GM12878 (cell line): Measurements from ENCODE around the gene FLYWCH2. TPM values are rescaled to one million over a fixed set of nuclear protein-coding genes. Genes with fewer than 3 reads are reported as not detected.

Experiments used
- ATAC-seq: fragments of 200-7000 bp; cut with Tn5 transposase; 3 replicates; pipeline ENCODE4 v1.9.1; 2020; ENCODE audit warnings: mild to moderate bottlenecking, moderate library complexity
- BruUV-seq: library from RNA; stranded (reverse); fragments of 400-500 nt; replicated peaks from 2 replicates; lab custom pipeline; 2021; lab: Mats Ljungman, UMichigan
- CTCF ChIA-PET: fragments of 300-600 bp; sonication (Branson Sonifier 250); formaldehyde crosslinking; extraction: SDS; loops from one replicate; lab custom pipeline; 2021; ENCODE audit warnings: inconsistent platforms; lab: Yijun Ruan, JAX
- POLR2A ChIA-PET: fragments of 350-600 bp; formaldehyde crosslinking; extraction: SDS; loops from one replicate; lab custom pipeline; 2021; ENCODE audit warnings: inconsistent platforms; lab: Charles Lee
- RAD21 ChIA-PET: fragments of 300-600 bp; sonication (Branson Sonifier 250); formaldehyde crosslinking; loops from one replicate; lab custom pipeline; 2023; ENCODE audit warnings: antibody characterized with exemption; ENCODE audit not compliant: unreplicated experiment; lab: Charles Lee
- SMC1A ChIA-PET: fragments of 300-600 bp; sonication (Branson Sonifier 250); formaldehyde crosslinking; loops from one replicate; lab custom pipeline; 2023; ENCODE audit not compliant: unreplicated experiment, uncharacterized antibody; lab: Charles Lee
- DNase-seq: peaks from one replicate; pipeline ENCODE4 v3.0.0-alpha.2; 2011; ENCODE audit warnings: low read depth, low spot score
- FAIRE-seq: peaks from 3 replicates; lab custom pipeline; 2011; peaks lifted over from hg19 to GRCh38; lab: Jason Lieb, UNC
- H2AFZ ChIP-seq: 2 replicates; pipeline ENCODE4 v1.6.0; 2011; ENCODE audit warnings: low read depth, low read length, control low read depth; ENCODE audit not compliant: control insufficient read depth
- H3K27ac ChIP-seq: 2 replicates; pipeline ENCODE4 v1.5.1; 2011; ENCODE audit warnings: control low read depth; ENCODE audit not compliant: control insufficient read depth, insufficient read depth
- H3K27me3 ChIP-seq, 2 experiments: replicated peaks in 1 of 2; 2 replicates each; pipeline versions ENCODE4 v1.6.0 to v1.6.1; 2011; ENCODE audit warnings: low read length in 1 of 2; ENCODE audit not compliant: control insufficient read depth in 2 of 2, insufficient read depth in 2 of 2
- H3K36me3 ChIP-seq, 2 experiments: 2 replicates each; pipeline ENCODE4 v1.5.1; 2011; ENCODE audit warnings: low read length in 1 of 2; ENCODE audit not compliant: control insufficient read depth in 2 of 2, insufficient read depth in 2 of 2
- H3K4me1 ChIP-seq: 2 replicates; pipeline ENCODE4 v1.6.1; 2011; ENCODE audit warnings: mild to moderate bottlenecking, low read length, moderate library complexity, mixed read lengths; ENCODE audit not compliant: control insufficient read depth, insufficient read depth
- H3K4me2 ChIP-seq: 2 replicates; pipeline ENCODE4 v1.6.0; 2011; ENCODE audit warnings: control low read depth; ENCODE audit not compliant: control insufficient read depth, insufficient read depth
- H3K4me3 ChIP-seq: fragments of 200-600 bp; sonication (generic); 2 replicates; pipeline ENCODE4 v1.5.1; 2016
- H3K79me2 ChIP-seq: 2 replicates; pipeline ENCODE4 v1.6.0; 2011; ENCODE audit warnings: low read length; ENCODE audit not compliant: control insufficient read depth, insufficient read depth
- H3K9ac ChIP-seq: 2 replicates; pipeline ENCODE4 v1.8.0; 2011; ENCODE audit warnings: low read length, control low read depth, mixed read lengths; ENCODE audit not compliant: control insufficient read depth, insufficient read depth
- H3K9me3 ChIP-seq: replicated peaks from 3 replicates; pipeline ENCODE4 v1.5.1; 2011; ENCODE audit warnings: mild to moderate bottlenecking, low read length; ENCODE audit not compliant: control insufficient read depth, insufficient read depth
- H4K20me1 ChIP-seq: 2 replicates; pipeline ENCODE4 v1.6.0; 2011; ENCODE audit not compliant: control insufficient read depth, insufficient read depth
- ATF3 ChIP-seq: IDR thresholded peaks from 2 replicates; pipeline ENCODE4 v1.6.1; 2011; ENCODE audit warnings: low read depth, mild to moderate bottlenecking, low read length, moderate library complexity, borderline replicate concordance; ENCODE audit errors: extremely low read depth
- BHLHE40 ChIP-seq, 2 experiments: fragments of 450-650 bp in 1 of 2; IDR thresholded peaks; 2 replicates each; pipeline ENCODE4 v1.6.1; 2011 to 2017; ENCODE audit warnings: low read depth in 2 of 2, borderline replicate concordance in 1 of 2, improper control_type of control experiment in 1 of 2, low read length in 1 of 2, mild to moderate bottlenecking in 1 of 2
- CEBPB ChIP-seq, 2 experiments: fragments of 150-350 bp in 1 of 2; IDR thresholded peaks; 2 replicates each; pipeline ENCODE4 v1.6.1; 2012 to 2014; ENCODE audit warnings: low read depth in 2 of 2, low read length in 2 of 2, borderline replicate concordance in 1 of 2, inconsistent platforms in 1 of 2
- CTCF ChIP-seq, 3 experiments: IDR thresholded peaks in 2 of 3; conservative IDR thresholded peaks in 1 of 3; 2 replicates each; pipeline ENCODE4 v1.5.1; 2011; ENCODE audit warnings: low read depth in 3 of 3, low read length in 3 of 3, mild to moderate bottlenecking in 3 of 3, control low read depth in 2 of 3, moderate library complexity in 2 of 3, inconsistent platforms in 1 of 3, mixed read lengths in 1 of 3; ENCODE audit not compliant: control insufficient read depth in 2 of 3, insufficient read depth in 1 of 3; ENCODE audit errors: extremely low read depth in 1 of 3
- DPF2 ChIP-seq: fragments of 450-650 bp; IDR thresholded peaks from 2 replicates; pipeline ENCODE4 v1.6.1; 2017; ENCODE audit warnings: mild to moderate bottlenecking
- GATAD2B ChIP-seq: fragments of 450-650 bp; conservative IDR thresholded peaks from 2 replicates; pipeline ENCODE4 v1.6.1; 2017; ENCODE audit warnings: low read depth, mild to moderate bottlenecking, moderate library complexity
- KDM1A ChIP-seq: fragments of 200-600 bp; sonication (generic); IDR thresholded peaks from 2 replicates; pipeline ENCODE4 v1.6.1; 2016; ENCODE audit warnings: borderline replicate concordance
- NBN ChIP-seq: fragments of 450-650 bp; IDR thresholded peaks from 2 replicates; pipeline ENCODE4 v1.6.1; 2016
- NR2F1 ChIP-seq: fragments of 450-650 bp; conservative IDR thresholded peaks from 2 replicates; pipeline ENCODE4 v1.6.1; 2017; ENCODE audit warnings: mild to moderate bottlenecking
- RAD21 ChIP-seq: IDR thresholded peaks from 2 replicates; pipeline ENCODE4 v1.6.1; 2011; ENCODE audit warnings: mild to moderate bottlenecking, low read depth, low read length, moderate library complexity; ENCODE audit not compliant: insufficient read depth
- SMARCA5 ChIP-seq: fragments of 450-650 bp; IDR thresholded peaks from 2 replicates; pipeline ENCODE4 v1.6.1; 2017; ENCODE audit warnings: mild to moderate bottlenecking
- SMC3 ChIP-seq: IDR thresholded peaks from 2 replicates; pipeline ENCODE4 v1.6.1; 2011; ENCODE audit warnings: low read length, improper control_type of control experiment, borderline replicate concordance
- SREBF1 ChIP-seq: IDR thresholded peaks from 2 replicates; pipeline ENCODE4 v1.6.1; 2012; ENCODE audit warnings: mild to moderate bottlenecking, low read length
- YY1 ChIP-seq: IDR thresholded peaks from 2 replicates; pipeline ENCODE4 v1.6.1; 2011; ENCODE audit warnings: low read depth, mild to moderate bottlenecking, low read length
- ZBTB40 ChIP-seq: fragments of 450-650 bp; IDR thresholded peaks from 2 replicates; pipeline ENCODE4 v1.6.1; 2016; ENCODE audit warnings: mild to moderate bottlenecking, moderate library complexity, borderline replicate concordance
- ZNF384 ChIP-seq: IDR thresholded peaks from 2 replicates; pipeline ENCODE4 v1.6.1; 2012; ENCODE audit warnings: low read depth, mild to moderate bottlenecking, low read length, improper control_type of control experiment, borderline replicate concordance
- ZZZ3 ChIP-seq: IDR thresholded peaks from 2 replicates; pipeline ENCODE4 v1.6.1; 2011; ENCODE audit warnings: low read depth; ENCODE audit not compliant: control insufficient read depth, insufficient read length
- WGBS: methylation state at CpG from one replicate; pipeline ENCODE4 v1.1.6; 2016; ENCODE audit warnings: low lambda C conversion rate; ENCODE audit not compliant: insufficient replicate concordance, insufficient coverage; ENCODE audit errors: missing lambda C conversion rate; 5-methylcytosine and 5-hydroxymethylcytosine counted together
- in situ Hi-C: fragments of 300-500 bp; cut with MboI; formaldehyde crosslinking; loops from 9 replicates; pipeline ENCODE4 v1.14.3; 2018; ENCODE audit warnings: mixed read lengths
- intact Hi-C: fragments of 100-400 bp; cut with micrococcal nuclease; formaldehyde crosslinking; loops from one replicate; pipeline ENCODE4 v1.14.2; 2022; ENCODE audit not compliant: unreplicated experiment
- polyA plus RNA-seq, 11 experiments: library from polyadenylated mRNA; depleted of rRNA in 4 of 11; unstranded in 6 of 11; stranded (reverse) in 5 of 11; fragments of >200 nt; fragmentation: Nextera tagmentation in 4 of 11; fragmentation: Illumina TruSeq in 1 of 11; extraction: Ambion mirVana in 4 of 11; extraction: Trizol in 1 of 11; gene quantifications; 1 replicate in 1 of 11; 2 replicates in 10 of 11; pipeline versions ENCODE4 v1.2.1 to v1.2.3, GENCODE V29; 2011 to 2016; ENCODE audit warnings: inconsistent platforms in 2 of 11, missing spikeins in 2 of 11, low read depth in 1 of 11
- total RNA-seq, 4 experiments: library from RNA; depleted of rRNA in 3 of 4; stranded (reverse); fragments of >200 nt in 3 of 4; fragmentation: Illumina TruSeq in 1 of 4; extraction: Trizol in 1 of 4; gene quantifications; 2 replicates each; pipeline versions ENCODE4 v1.2.1 to v1.2.3, GENCODE V29; 2013 to 2021

Gene FLYWCH2
- total and polyA plus RNA-seq, 10 of the 15 experiments (the other 5 are each of a cell fraction or from before 2014, with no cell fraction given): 0.27 to 43.1 (median 17.7) TPM

- BruUV-seq: no TSS peak
- Histone ChIP-seq H3K4me1 (no peaks in the 10 kb centered on the region), H4K20me1 (no peaks in the 10 kb centered on the region), H3K27ac (no peak overlapping the region), H3K4me3 (no peak overlapping the region), H3K9ac (no peak overlapping the region), H2AFZ (peak overlapping the region; percentile 7; the same call in 1 of the 2 replicates), H3K4me2 (no peak overlapping the region), H3K27me3 (no peaks in the 10 kb centered on the region; a peak in 1 of 4 replicates), H3K36me3 (no peaks in the 10 kb centered on the region), H3K79me2 (no peaks in the 10 kb centered on the region), H3K9me3 (peaks cover 2% of the 10 kb centered on the region; the same call in 2 of the 3 replicates)
- TF ChIP-seq SMC3: peak; percentile 86
- no peak for TF ChIP-seq GATAD2B
- TF ChIP-seq DPF2: no peak
- no peak for TF ChIP-seq CEBPB (IDR thresholded peaks at IDR 0.05; ENCODE audit: borderline replicate concordance in 1 of 2, low read depth in 2 of 2, low read length in 2 of 2)
- TF ChIP-seq SREBF1: no peak
- no peak for TF ChIP-seq ZBTB40
- no peak for TF ChIP-seq KDM1A
- TF ChIP-seq YY1: peak; percentile 74; the same call in 1 of the 2 replicates
- TF ChIP-seq ATF3: no peak
- TF ChIP-seq CTCF (IDR thresholded peaks at IDR 0.05 in 2 of 3, conservative IDR thresholded peaks at IDR 0.05 in 1 of 3; ENCODE audit: control insufficient read depth in 2 of 3, extremely low read depth in 1 of 3, insufficient read depth in 1 of 3, low read depth in 3 of 3, low read length in 3 of 3): peak; percentile 95 to 98 (median 97)
- peak; percentile 52 for TF ChIP-seq RAD21
- no peak for TF ChIP-seq ZZZ3
- peak in 1 of 2 experiments; percentile 72; a peak in 2 of 4 replicates for TF ChIP-seq BHLHE40 (IDR thresholded peaks at IDR 0.05; ENCODE audit: borderline replicate concordance in 1 of 2, low read depth in 2 of 2, low read length in 1 of 2)
- 0 out of 2 replicates have a peak, but pooled peaks have one; percentile 45 for TF ChIP-seq SMARCA5
- 0 out of 2 replicates have a peak, but pooled peaks have one; percentile 18 for TF ChIP-seq ZNF384
- 0 out of 2 replicates have a peak, but pooled peaks have one; percentile 29 for TF ChIP-seq NBN
- no peak for TF ChIP-seq NR2F1
- intact Hi-C loops: loop anchor here (1.0 to 2.0 kb wide), 2 partner anchors 32 to 44 kb away; no protein-coding TSS in a partner anchor
- ChIA-PET SMC1A (interaction anchor here (0.6 to 0.7 kb wide), 3 partner anchors 9 to 38 kb away, joined by 3 to 6 read pairs (median 3); no protein-coding TSS in a partner anchor), RAD21 (interaction anchor here (0.6 to 1.0 kb wide), 5 partner anchors 25 to 1159 kb away, joined by 3 to 4 read pairs (median 3); partner anchors contain the start of gene FLYWCH1), CTCF (interaction anchor here (0.6 to 1.3 kb wide), 10 partner anchors 8 to 108 kb away, joined by 3 to 6 read pairs (median 4); partner anchors contain the start of gene FLYWCH2), POLR2A (interaction anchor here (0.7 kb wide), 1 partner anchor 40 kb away, joined by 3 read pairs; no protein-coding TSS in a partner anchor)
- peak; percentile 100 for ATAC-seq
- 13% methylated on average over 24 of the region's 25 CpGs for WGBS
- peak; percentile 3 for DNase-seq
- in situ Hi-C loops: loop anchor here (5.0 kb wide), 1 partner anchor 37 kb away; the partner anchor contains the start of gene FLYWCH1
- FAIRE-seq: peak; percentile 93
Measured at GRCh38 chr16:2874912-2875362, 8.1 kb upstream of the FLYWCH2 start.
